ENCODE results near the gene MSANTD1. TPM values are rescaled to one million over a fixed set of nuclear protein-coding genes. Genes with fewer than 3 reads are reported as not detected.

MSANTD1 gene
- total RNA-seq, 1 experiment from 2014 or later: 0.77 TPM

GRCh38 chr4:3240936-3241522 lies 7.9 kb upstream of the MSANTD1 start:
- Histone ChIP-seq H3K9me2 (replicated peaks; ENCODE audit: low read length) (no peaks in the 10 kb centered on the region), H2AFZ (ENCODE audit: low read length) (no peak overlapping the region), H3K79me2 (ENCODE audit: low read length) (no peaks in the 10 kb centered on the region), H3F3A (ENCODE audit: low read length, unreplicated experiment) (no peaks in the 10 kb centered on the region), H3K36me3 (ENCODE audit: low read depth, low read length) (no peaks in the 10 kb centered on the region), H3K27ac (ENCODE audit: low read length) (no peak overlapping the region), H3K4me3 (ENCODE audit: low read length) (no peak overlapping the region), H3K9ac (ENCODE audit: low read length) (no peak overlapping the region), H4K20me1 (ENCODE audit: low read length) (no peaks in the 10 kb centered on the region), H3K9me3 (ENCODE audit: low read length) (no peaks in the 10 kb centered on the region), H3K4me2 (ENCODE audit: low read length) (no peak overlapping the region), H3K27me3 (ENCODE audit: low read length) (no peaks in the 10 kb centered on the region), H3K4me1 (ENCODE audit: insufficient read depth, low read length) (no peaks in the 10 kb centered on the region)
- no peak for DNase-seq
- POLR2A ChIA-PET (ENCODE audit: unreplicated experiment): no interaction called here
- intact Hi-C loops (cut with micrococcal nuclease): no loop called here
- ATAC-seq: no peak
- CTCF ChIA-PET: no interaction called here
- TF ChIP-seq EZH2 (IDR thresholded peaks at IDR 0.05; ENCODE audit: low read length, unreplicated experiment) (no peak), EZH2phosphoT487 (IDR thresholded peaks at IDR 0.05; ENCODE audit: borderline replicate concordance, low read length) (no peak), CTCF (conservative IDR thresholded peaks at IDR 0.05; ENCODE audit: low read depth, low read length) (no peak)
- no TSS peak for BruUV-seq (replicated peaks)

GRCh38 chr4:3241898-3242524 lies 6.9 kb upstream of the MSANTD1 start:
- H3K79me2 ChIP-seq (ENCODE audit: low read length): no peaks in the 10 kb centered on the region
- intact Hi-C loops (cut with micrococcal nuclease): no loop called here
- ChIA-PET CTCF (no interaction called here), POLR2A (ENCODE audit: unreplicated experiment) (no interaction called here)
- H3K9ac ChIP-seq (ENCODE audit: low read length): no peak overlapping the region
- no peak overlapping the region for H2AFZ ChIP-seq (ENCODE audit: low read length)
- no peaks in the 10 kb centered on the region for H4K20me1 ChIP-seq (ENCODE audit: low read length)
- H3K4me1 ChIP-seq (ENCODE audit: insufficient read depth, low read length): no peaks in the 10 kb centered on the region
- no peak overlapping the region for H3K4me3 ChIP-seq (ENCODE audit: low read length)
- no peaks in the 10 kb centered on the region for H3K36me3 ChIP-seq (ENCODE audit: low read depth, low read length)
- DNase-seq: no peak
- no peak for ATAC-seq
- BruUV-seq (replicated peaks): no TSS peak
- H3K9me3 ChIP-seq (ENCODE audit: low read length): no peaks in the 10 kb centered on the region
- no peak overlapping the region for H3K4me2 ChIP-seq (ENCODE audit: low read length)
- H3K27me3 ChIP-seq (ENCODE audit: low read length): no peaks in the 10 kb centered on the region
- no peak overlapping the region for H3K27ac ChIP-seq (ENCODE audit: low read length)
- TF ChIP-seq CTCF (conservative IDR thresholded peaks at IDR 0.05; ENCODE audit: low read depth, low read length): no peak
- no peak for TF ChIP-seq EZH2phosphoT487 (IDR thresholded peaks at IDR 0.05; ENCODE audit: borderline replicate concordance, low read length)
- no peak for TF ChIP-seq EZH2 (IDR thresholded peaks at IDR 0.05; ENCODE audit: low read length, unreplicated experiment)
- H3F3A ChIP-seq (ENCODE audit: low read length, unreplicated experiment): no peaks in the 10 kb centered on the region
- no peaks in the 10 kb centered on the region for H3K9me2 ChIP-seq (replicated peaks; ENCODE audit: low read length)

GRCh38 chr4:3243136-3243780 lies 5.7 kb upstream of the MSANTD1 start:
- ATAC-seq (no peak), DNase-seq (no peak)
- CTCF ChIA-PET: no interaction called here
- H4K20me1 ChIP-seq (ENCODE audit: low read length): no peaks in the 10 kb centered on the region
- intact Hi-C loops (cut with micrococcal nuclease): no loop called here
- no peaks in the 10 kb centered on the region for H3K4me1 ChIP-seq (ENCODE audit: insufficient read depth, low read length)
- TF ChIP-seq EZH2phosphoT487 (IDR thresholded peaks at IDR 0.05; ENCODE audit: borderline replicate concordance, low read length) (no peak), CTCF (conservative IDR thresholded peaks at IDR 0.05; ENCODE audit: low read depth, low read length) (no peak), EZH2 (IDR thresholded peaks at IDR 0.05; ENCODE audit: low read length, unreplicated experiment) (no peak)
- no TSS peak for BruUV-seq (replicated peaks)
- H3K27ac ChIP-seq (ENCODE audit: low read length): no peak overlapping the region
- no peaks in the 10 kb centered on the region for H3F3A ChIP-seq (ENCODE audit: low read length, unreplicated experiment)
- H3K4me3 ChIP-seq (ENCODE audit: low read length): no peak overlapping the region
- no peak overlapping the region for H2AFZ ChIP-seq (ENCODE audit: low read length)
- no peaks in the 10 kb centered on the region for H3K36me3 ChIP-seq (ENCODE audit: low read depth, low read length)
- no peaks in the 10 kb centered on the region for H3K27me3 ChIP-seq (ENCODE audit: low read length)
- H3K9me2 ChIP-seq (replicated peaks; ENCODE audit: low read length): no peaks in the 10 kb centered on the region
- no peak overlapping the region for H3K4me2 ChIP-seq (ENCODE audit: low read length)
- POLR2A ChIA-PET (ENCODE audit: unreplicated experiment): no interaction called here
- no peak overlapping the region for H3K9ac ChIP-seq (ENCODE audit: low read length)
- no peaks in the 10 kb centered on the region for H3K9me3 ChIP-seq (ENCODE audit: low read length)
- H3K79me2 ChIP-seq (ENCODE audit: low read length): no peaks in the 10 kb centered on the region

All from PC-3 (cell line).